ENCODE results near the gene RBM33.
A peak's percentile ranks its signal among the peaks of the same experiment; 100 is the strongest.

Gene RBM33

GRCh38 chr7:155775691-155776090 is 131.2 kb downstream of the RBM33 start:
- no peak for DNase-seq

DNA sequence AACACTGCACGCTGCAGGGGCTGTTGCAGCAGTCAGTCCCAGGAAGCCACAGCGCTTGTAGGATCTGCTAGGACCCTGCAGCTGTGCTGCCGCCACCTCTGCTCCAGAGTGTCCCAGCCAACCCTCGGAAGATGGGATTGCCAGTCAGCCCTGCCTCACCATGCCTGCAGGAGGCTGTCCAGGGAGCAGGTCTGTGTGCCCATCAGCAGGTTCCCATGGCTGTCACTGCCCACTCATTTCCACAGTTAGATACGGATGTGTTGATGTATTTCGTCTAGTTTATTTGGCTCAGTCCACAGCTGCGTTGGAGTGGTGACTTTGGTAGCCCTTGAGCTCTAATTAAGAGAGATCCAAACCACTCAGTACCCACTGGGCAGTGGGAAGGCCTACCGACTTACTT is 132.1 kb downstream of the RBM33 start:
- DNase-seq, result no peak

GRCh38 chr7:155778349-155778748 is 133.9 kb downstream of the RBM33 start:
- DNase-seq, result no peak

DNA sequence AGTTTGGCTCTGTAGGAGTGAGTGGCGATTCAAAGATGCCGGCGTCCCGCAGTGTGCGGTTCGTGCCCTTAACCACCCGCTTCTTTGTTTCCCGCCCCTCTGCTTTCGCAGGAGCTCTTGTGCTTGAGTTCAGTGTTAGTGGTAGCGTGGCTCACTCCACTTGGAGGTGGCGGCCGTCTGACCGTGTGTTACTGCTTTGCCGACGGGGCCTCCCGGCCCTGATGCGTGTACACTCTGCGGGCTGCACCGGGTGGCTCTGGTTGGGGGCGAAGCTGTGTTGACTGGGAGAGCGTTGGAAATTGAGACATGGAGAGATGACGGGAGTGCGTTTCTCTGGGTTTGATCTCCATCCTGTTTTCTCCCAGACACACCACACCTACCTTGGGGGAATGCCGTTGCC is 136.4 kb downstream of the RBM33 start:
- DNase-seq, result no peak

GRCh38 chr7:155781433-155781832 is 137.0 kb downstream of the RBM33 start:
- no peak for DNase-seq

GRCh38 chr7:155782466-155782865 is 138.0 kb downstream of the RBM33 start:
- DNase-seq, result no peak

- no peak for DNase-seq
These were observed 141.1 kb downstream of the RBM33 start for GRCh38 chr7:155785536-155785935.

DNA sequence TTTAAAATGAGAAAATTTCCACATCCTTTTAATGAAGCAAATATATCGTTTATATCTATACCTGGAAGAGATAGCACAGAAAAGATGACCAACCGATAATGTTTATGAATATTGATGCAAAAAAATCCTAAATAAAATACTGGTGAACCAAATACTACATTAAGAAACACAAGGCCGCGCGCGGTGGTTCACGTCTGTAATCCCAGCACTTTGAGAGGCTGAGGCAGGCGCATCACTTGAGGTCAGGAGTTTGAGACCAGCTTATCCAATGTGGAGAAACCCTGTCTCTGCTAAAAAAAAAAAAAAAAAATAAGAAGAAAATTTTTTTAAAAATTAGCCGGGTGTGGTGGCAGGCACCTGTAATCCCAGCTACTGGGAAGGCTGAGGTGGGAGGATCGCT is 142.0 kb downstream of the RBM33 start:
- DNase-seq, result no peak

DNA sequence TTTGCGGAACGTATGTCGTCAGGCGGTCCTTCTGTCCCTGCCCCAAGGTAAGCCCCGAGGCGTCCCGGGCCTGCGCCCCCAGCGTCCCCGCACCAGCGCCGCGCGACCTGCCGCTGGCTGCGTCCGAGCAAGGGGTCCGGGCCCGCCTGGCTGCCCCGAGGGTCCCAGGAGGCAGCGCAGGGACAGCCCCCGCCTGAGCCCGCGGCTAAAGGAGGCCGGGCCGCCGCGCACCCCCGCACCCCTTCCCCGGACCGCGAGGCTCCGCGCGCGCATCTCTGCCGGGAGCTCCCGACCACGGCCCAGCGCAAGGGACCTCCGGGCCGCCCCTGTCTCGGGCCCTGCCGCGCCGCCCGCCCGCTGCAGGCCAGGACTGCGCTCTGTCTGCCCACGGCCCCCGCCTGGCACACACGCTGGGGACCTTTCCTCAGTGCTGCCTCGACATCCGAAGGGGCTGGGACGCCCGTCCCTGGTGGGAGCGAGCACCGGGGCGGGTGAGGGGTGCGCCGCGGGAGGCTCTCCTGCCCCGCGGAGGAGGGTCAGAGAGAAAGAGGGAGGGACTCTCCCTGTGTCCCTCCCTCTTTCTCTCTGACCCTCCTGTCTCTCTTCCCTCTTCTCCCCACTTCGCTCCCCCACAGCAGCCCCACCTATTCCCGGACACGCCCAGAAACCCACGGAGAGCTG is 142.8 kb downstream of the RBM33 start:
- DNase-seq, result no peak

DNA sequence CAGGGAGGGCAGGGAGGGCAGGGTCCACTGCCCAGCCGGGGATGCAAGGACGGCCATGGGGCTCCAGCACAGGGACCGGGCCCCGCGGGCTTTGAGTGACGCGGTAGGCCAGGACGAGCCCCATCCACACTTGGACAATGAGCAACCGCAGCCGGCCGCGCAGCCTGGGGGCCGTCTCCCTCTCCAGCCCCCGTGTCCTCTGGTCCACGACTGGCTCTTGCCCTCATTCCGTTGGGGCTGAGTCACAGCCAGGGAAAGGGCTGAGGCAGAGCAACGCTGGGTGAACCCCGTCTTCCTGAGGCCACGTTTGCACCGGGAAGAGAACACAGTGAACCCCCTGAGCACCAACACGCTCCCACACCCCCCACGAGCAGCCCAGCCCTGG is 144.1 kb downstream of the RBM33 start:
- DNase-seq, result no peak

DNA sequence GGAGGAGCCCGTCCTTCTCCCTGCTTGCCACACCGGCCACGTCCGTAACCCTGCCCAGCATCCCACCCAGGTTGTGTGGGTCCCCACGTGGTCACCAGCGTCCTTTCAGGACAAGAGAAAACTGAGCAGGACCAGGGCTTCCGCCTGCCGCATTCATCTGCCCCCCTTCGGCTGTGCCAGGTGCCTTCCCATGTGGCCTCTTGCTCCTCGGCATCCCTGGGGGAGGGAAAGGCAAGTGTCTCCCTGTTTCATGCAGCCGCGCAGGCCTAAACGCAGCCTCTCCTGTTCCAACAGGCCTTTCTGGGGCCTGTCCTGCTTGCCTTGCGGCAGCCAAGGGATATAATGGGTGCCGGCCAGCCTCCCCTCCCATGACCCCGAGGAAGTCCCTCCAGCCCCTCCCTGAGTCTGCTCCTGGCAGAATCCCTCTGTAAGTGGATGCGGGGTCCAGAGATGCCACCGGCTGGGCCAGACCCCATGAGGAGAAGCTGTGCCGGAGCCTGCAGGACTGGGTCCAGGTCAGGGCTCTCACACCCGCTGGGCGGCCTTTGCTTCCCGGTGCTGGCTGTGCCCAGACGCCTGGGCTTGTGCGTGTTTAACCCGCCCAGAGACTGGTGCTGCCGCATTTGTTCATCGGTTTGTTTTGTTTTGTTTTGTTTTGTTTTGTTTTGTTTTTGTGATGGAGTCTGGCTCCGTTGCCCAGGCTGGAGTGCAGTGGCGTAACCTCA is 144.7 kb downstream of the RBM33 start:
- no peak for DNase-seq

- no peak for DNase-seq
These were observed 146.2 kb downstream of the RBM33 start for GRCh38 chr7:155790666-155791065.

DNA sequence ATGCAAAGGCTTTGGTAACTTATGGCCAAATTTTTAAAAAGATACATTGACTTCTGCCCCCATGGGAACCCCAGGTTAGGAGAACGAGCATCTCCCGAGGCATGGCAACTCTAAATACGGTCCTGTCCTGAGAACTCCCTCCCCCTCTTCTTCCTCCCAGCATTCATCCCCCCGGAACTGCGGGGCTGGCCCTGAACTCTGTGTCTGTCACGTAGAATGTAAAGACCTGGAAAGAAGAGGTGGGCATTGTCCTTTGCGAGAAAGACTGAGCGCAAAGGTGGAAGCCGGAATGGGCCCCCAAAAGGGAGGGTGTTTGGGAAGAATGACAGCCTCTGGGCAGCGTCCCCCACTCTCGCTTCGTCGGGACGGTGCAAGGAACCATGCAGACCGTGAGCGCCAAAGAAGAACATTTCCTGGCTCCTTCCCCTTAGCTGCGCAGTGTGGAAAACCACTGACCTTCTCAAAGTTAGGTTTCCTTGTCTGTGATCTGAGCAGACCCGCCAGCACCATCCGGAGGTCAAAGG is 146.8 kb downstream of the RBM33 start:
- no peak for DNase-seq

DNA sequence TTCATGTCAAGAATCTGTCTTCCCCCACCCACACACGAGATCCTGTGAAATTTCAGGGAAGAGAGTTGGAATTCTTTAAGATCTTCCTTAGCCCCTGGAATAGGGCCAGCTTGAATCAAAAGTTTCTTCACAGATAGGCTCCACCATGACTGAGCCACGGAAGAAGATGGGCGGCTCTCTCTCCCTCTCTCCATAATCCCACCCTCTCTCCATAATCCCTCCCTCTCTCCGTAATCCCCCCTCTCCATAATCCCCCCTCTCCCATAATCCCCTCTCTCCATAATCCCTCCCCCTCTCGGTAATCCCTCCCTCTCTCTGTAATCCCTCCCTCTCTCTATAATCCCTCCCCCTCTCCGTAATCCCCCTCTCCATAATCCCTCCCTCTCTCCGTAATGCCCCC is 147.4 kb downstream of the RBM33 start:
- DNase-seq, result no peak

DNA sequence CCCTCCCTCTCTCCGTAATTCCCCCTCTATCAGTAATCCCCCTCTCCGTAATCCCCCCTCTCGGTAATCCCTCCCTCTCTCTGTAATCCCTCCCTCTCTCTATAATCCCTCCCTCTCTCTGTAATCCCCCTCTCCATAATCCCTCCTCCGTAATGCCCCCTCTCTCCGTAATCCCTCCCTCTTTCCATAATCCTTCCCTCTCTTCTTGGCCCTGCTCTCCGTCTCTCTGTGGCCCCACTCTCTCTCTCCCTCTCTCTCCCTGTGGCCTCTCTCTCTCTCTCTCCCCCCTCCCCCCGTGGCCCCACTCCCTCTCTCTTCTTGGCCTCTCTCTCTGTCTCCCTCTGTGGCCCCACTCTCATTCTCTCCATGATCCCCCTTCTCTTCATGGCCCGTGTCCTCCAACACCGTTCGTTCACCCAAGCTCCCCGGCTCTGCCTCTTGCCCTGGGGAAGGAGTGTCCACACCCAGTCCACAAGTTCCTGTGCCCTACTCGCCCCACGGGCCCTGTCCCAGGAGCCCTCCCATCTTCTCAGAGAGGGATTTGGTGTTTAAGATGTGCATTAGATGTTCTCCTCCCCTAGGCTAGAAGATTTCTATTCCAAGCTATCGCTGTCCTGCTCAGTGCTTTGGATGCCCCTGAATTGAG is 148.0 kb downstream of the RBM33 start:
- DNase-seq, result no peak

- no peak for DNase-seq
These were observed 148.6 kb downstream of the RBM33 start for GRCh38 chr7:155792999-155793560.

DNA sequence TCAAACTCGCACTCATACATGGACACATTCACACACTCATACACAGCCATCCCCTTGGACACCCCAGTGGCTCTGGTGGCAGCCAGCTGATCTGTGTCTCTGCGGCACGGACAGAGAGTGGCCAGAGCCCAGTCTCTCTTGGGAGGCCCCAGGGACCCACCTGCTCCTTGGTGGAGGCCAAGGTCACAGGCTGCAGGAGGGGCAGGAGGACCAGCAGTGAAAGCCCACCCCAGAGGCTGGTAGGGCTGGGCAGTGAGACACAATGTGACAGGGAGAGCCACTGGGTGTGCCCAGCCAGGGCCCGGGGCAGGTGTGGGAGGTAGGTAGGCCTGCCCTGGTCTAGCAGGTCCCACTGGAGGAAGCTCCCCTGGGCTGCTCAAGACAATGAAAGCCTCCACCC is 149.3 kb downstream of the RBM33 start:
- DNase-seq, result no peak

DNA sequence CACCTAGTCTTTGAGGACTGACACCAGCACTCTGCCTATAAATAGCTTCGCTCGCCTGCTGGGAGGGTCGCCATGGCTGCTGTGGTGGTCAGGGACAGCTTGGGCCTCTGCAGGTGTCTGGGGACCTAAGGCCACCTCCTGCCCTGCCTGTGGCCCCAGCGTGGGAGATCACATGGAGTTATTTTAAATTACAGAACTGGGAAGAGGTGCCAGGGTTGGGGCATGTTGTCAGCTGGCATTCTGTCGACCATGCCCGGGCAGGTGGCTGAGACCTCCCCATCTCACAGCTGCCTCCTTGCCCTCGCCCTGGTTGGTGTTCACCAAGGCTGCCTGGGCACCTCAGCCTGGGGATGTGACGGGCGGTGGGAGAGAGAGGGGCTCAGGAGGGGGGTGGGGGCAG is 149.7 kb downstream of the RBM33 start:
- DNase-seq, result no peak

DNA sequence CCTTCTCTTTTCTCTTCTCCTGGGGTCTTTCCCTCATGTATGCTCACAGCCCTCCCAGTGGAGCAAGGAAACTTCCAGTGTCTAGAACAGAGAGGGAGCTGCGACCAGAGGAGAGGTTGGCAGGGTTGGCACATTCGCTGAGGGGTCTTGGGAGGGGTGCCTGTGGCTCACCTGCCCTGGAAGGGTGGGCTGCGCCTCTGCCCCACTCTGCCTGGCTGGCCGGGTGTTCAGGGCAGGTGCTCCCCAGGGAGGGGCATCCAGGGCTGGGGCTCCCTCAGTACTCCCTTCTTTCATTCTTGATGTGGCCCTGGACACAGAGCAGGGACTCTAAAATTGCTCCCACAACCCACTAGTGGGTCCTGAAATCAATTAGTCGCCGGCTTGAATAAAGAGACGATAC is 150.9 kb downstream of the RBM33 start:
- no peak for DNase-seq

- no peak for DNase-seq
These were observed 151.5 kb downstream of the RBM33 start for GRCh38 chr7:155795951-155796350.

GRCh38 chr7:155796381-155797261 is 152.2 kb downstream of the RBM33 start:
- DNase-seq, result peak in 1 of 2 experiments; percentile 6
